PC-9 (cell line): ENCODE results near the gene ZNF362.

Source experiments
- EZH2 ChIP-seq: fragments of 200-600 bp; sonication (generic); IDR thresholded peaks from 2 replicates; pipeline ENCODE4 v1.8.0; 2017; ENCODE audit warnings: antibody characterized with exemption, low read depth
- TF ChIP-seq, protein P1 (sequence below): fragments of 200-600 bp; sonication (generic); conservative IDR thresholded peaks from 2 replicates; pipeline ENCODE4 v1.6.1; 2017; ENCODE audit warnings: mixed run types, antibody characterized with exemption, mild to moderate bottlenecking, moderate library complexity

DNA sequence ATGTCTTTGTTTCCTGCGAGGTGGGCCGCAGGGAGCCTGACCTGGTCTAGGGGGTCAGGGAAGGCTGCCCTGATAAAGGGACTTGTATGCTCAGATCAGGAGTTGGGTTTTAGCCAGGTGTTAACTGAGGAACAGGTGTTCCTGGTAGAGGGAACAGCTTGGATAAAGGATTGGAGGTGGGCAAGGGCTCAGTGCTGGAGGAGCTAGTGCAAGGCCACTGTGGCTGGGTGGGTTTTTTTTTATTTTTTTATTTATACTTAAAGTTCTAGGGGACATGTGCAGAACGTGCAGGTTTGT lies 33.5 kb downstream of the ZNF362 start:
- TF ChIP-seq, protein P1, sequence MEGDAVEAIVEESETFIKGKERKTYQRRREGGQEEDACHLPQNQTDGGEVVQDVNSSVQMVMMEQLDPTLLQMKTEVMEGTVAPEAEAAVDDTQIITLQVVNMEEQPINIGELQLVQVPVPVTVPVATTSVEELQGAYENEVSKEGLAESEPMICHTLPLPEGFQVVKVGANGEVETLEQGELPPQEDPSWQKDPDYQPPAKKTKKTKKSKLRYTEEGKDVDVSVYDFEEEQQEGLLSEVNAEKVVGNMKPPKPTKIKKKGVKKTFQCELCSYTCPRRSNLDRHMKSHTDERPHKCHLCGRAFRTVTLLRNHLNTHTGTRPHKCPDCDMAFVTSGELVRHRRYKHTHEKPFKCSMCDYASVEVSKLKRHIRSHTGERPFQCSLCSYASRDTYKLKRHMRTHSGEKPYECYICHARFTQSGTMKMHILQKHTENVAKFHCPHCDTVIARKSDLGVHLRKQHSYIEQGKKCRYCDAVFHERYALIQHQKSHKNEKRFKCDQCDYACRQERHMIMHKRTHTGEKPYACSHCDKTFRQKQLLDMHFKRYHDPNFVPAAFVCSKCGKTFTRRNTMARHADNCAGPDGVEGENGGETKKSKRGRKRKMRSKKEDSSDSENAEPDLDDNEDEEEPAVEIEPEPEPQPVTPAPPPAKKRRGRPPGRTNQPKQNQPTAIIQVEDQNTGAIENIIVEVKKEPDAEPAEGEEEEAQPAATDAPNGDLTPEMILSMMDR: no peak
- TF ChIP-seq EZH2: no peak
